GM12878 (cell line): ENCODE measurements around the gene PLXNB2. TPM values are rescaled to one million over a fixed set of nuclear protein-coding genes. Genes with fewer than 3 reads are reported as not detected.

Source experiments
- CBX3 ChIP-seq: fragments of 200-600 bp; sonication (generic); IDR thresholded peaks from 2 replicates; pipeline ENCODE4 v1.6.1; 2016; ENCODE audit warnings: low read depth, borderline replicate concordance
- FOS ChIP-seq: IDR thresholded peaks from 3 replicates; pipeline ENCODE4 v1.6.1; 2011; ENCODE audit warnings: borderline replicate concordance; ENCODE audit not compliant: insufficient read length; ENCODE audit errors: extremely low read depth
- IKZF1 ChIP-seq: fragments of 450-650 bp; conservative IDR thresholded peaks from 2 replicates; pipeline ENCODE4 v1.6.1; 2017; ENCODE audit warnings: antibody characterized with exemption, mild to moderate bottlenecking
- NRF1 ChIP-seq: conservative IDR thresholded peaks from 2 replicates; pipeline ENCODE4 v1.6.1; 2011; ENCODE audit warnings: mild to moderate bottlenecking, low read depth, low read length, improper control_type of control experiment
- POLR2AphosphoS2 ChIP-seq: IDR thresholded peaks from 2 replicates; pipeline ENCODE4 v1.6.1; 2011; ENCODE audit warnings: low read depth, mild to moderate bottlenecking, low read length, improper control_type of control experiment, moderate library complexity
- SIN3A ChIP-seq: IDR thresholded peaks from 2 replicates; pipeline ENCODE4 v1.6.1; 2012; ENCODE audit warnings: low read depth, low read length, improper control_type of control experiment
- ZBED1 ChIP-seq: IDR thresholded peaks from 2 replicates; pipeline ENCODE4 v1.6.1; 2016; ENCODE audit warnings: borderline replicate concordance
- polyA plus RNA-seq, 11 experiments: library from polyadenylated mRNA; depleted of rRNA in 4 of 11; unstranded in 6 of 11; stranded (reverse) in 5 of 11; fragments of >200 nt; fragmentation: Nextera tagmentation in 4 of 11; fragmentation: Illumina TruSeq in 1 of 11; extraction: Ambion mirVana in 4 of 11; extraction: Trizol in 1 of 11; gene quantifications; 1 replicate in 1 of 11; 2 replicates in 10 of 11; pipeline versions ENCODE4 v1.2.1 to v1.2.3, GENCODE V29; 2011 to 2016; ENCODE audit warnings: inconsistent platforms in 2 of 11, missing spikeins in 2 of 11, low read depth in 1 of 11
- total RNA-seq, 4 experiments: library from RNA; depleted of rRNA in 3 of 4; stranded (reverse); fragments of >200 nt in 3 of 4; fragmentation: Illumina TruSeq in 1 of 4; extraction: Trizol in 1 of 4; gene quantifications; 2 replicates each; pipeline versions ENCODE4 v1.2.1 to v1.2.3, GENCODE V29; 2013 to 2021
- TF ChIP-seq, protein P1 (sequence below): IDR thresholded peaks from 2 replicates; pipeline ENCODE4 v1.6.1; 2012; ENCODE audit warnings: improper control_type of control experiment, low read depth, low read length; ENCODE audit not compliant: insufficient replicate concordance
- TF ChIP-seq, protein P2 (sequence below): IDR thresholded peaks from 2 replicates; pipeline ENCODE4 v1.6.1; 2012; ENCODE audit warnings: low read depth, low read length, improper control_type of control experiment
- TF ChIP-seq, protein P3 (sequence below): fragments of 450-650 bp; IDR thresholded peaks from 2 replicates; pipeline ENCODE4 v1.6.1; 2016; ENCODE audit warnings: mild to moderate bottlenecking
- TF ChIP-seq, protein P4 (sequence below): fragments of 450-650 bp; IDR thresholded peaks from 2 replicates; pipeline ENCODE4 v1.6.1; 2017; ENCODE audit warnings: mild to moderate bottlenecking, moderate library complexity

PLXNB2 gene
- total and polyA plus RNA-seq, 10 of the 15 experiments (the other 5 are each of a cell fraction or from before 2014, with no cell fraction given): 0.68 to 134 (median 41.9) TPM

DNA sequence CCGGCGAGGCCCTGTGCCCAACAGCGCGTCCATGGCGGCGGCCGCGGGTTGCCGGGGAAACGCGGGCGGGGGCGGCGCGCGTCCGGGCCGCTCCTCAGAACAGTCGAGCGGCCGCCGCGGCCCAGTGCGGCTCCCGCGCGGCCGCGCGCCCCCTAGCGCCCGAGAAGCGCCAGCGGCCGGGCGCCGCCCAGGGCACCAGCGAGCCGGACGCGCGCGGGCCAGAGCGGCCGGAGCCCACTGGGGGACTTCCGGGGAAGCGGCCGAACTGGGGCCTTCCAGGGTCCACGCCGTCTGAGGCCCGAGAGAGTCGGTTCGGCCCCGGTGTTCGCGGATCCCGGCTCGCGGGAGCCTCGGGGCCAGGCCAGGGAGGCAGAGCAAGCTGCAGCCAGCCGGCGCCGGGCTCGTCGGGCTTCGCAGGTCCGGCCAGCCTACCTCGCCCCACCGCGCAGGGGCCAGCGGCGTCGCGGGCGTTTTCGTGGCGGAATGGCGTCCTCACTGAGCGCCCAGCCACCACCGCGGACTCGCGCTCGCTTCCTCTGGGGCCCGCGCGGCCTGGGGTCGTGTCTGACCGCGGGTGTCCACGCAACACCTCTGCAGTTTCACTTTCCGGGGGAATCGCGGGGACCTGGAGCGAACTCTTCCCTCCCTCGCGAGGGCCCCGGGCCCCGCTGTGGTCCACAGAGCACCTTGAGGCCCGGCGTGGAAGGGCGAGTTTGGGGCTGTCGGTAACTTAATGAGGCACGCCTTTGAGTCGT, 19.7 kb upstream of the PLXNB2 start, which contains the start of gene DENND6B (continued):
- TF ChIP-seq, protein P1, sequence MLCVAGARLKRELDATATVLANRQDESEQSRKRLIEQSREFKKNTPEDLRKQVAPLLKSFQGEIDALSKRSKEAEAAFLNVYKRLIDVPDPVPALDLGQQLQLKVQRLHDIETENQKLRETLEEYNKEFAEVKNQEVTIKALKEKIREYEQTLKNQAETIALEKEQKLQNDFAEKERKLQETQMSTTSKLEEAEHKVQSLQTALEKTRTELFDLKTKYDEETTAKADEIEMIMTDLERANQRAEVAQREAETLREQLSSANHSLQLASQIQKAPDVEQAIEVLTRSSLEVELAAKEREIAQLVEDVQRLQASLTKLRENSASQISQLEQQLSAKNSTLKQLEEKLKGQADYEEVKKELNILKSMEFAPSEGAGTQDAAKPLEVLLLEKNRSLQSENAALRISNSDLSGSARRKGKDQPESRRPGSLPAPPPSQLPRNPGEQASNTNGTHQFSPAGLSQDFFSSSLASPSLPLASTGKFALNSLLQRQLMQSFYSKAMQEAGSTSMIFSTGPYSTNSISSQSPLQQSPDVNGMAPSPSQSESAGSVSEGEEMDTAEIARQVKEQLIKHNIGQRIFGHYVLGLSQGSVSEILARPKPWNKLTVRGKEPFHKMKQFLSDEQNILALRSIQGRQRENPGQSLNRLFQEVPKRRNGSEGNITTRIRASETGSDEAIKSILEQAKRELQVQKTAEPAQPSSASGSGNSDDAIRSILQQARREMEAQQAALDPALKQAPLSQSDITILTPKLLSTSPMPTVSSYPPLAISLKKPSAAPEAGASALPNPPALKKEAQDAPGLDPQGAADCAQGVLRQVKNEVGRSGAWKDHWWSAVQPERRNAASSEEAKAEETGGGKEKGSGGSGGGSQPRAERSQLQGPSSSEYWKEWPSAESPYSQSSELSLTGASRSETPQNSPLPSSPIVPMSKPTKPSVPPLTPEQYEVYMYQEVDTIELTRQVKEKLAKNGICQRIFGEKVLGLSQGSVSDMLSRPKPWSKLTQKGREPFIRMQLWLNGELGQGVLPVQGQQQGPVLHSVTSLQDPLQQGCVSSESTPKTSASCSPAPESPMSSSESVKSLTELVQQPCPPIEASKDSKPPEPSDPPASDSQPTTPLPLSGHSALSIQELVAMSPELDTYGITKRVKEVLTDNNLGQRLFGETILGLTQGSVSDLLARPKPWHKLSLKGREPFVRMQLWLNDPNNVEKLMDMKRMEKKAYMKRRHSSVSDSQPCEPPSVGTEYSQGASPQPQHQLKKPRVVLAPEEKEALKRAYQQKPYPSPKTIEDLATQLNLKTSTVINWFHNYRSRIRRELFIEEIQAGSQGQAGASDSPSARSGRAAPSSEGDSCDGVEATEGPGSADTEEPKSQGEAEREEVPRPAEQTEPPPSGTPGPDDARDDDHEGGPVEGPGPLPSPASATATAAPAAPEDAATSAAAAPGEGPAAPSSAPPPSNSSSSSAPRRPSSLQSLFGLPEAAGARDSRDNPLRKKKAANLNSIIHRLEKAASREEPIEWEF: no peak
- no peak for TF ChIP-seq NRF1
- no peak for TF ChIP-seq POLR2AphosphoS2
- TF ChIP-seq, protein P2, sequence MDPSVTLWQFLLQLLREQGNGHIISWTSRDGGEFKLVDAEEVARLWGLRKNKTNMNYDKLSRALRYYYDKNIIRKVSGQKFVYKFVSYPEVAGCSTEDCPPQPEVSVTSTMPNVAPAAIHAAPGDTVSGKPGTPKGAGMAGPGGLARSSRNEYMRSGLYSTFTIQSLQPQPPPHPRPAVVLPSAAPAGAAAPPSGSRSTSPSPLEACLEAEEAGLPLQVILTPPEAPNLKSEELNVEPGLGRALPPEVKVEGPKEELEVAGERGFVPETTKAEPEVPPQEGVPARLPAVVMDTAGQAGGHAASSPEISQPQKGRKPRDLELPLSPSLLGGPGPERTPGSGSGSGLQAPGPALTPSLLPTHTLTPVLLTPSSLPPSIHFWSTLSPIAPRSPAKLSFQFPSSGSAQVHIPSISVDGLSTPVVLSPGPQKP: peak; percentile 67
- peak; percentile 29; the same call in 1 of the 2 replicates for TF ChIP-seq SIN3A
- TF ChIP-seq, protein P3, sequence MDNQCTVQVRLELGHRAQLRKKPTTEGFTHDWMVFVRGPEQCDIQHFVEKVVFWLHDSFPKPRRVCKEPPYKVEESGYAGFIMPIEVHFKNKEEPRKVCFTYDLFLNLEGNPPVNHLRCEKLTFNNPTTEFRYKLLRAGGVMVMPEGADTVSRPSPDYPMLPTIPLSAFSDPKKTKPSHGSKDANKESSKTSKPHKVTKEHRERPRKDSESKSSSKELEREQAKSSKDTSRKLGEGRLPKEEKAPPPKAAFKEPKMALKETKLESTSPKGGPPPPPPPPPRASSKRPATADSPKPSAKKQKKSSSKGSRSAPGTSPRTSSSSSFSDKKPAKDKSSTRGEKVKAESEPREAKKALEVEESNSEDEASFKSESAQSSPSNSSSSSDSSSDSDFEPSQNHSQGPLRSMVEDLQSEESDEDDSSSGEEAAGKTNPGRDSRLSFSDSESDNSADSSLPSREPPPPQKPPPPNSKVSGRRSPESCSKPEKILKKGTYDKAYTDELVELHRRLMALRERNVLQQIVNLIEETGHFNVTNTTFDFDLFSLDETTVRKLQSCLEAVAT: no peak
- no peak for TF ChIP-seq ZBED1
- no peak for TF ChIP-seq CBX3
- TF ChIP-seq FOS: no peak
- TF ChIP-seq, protein P4, sequence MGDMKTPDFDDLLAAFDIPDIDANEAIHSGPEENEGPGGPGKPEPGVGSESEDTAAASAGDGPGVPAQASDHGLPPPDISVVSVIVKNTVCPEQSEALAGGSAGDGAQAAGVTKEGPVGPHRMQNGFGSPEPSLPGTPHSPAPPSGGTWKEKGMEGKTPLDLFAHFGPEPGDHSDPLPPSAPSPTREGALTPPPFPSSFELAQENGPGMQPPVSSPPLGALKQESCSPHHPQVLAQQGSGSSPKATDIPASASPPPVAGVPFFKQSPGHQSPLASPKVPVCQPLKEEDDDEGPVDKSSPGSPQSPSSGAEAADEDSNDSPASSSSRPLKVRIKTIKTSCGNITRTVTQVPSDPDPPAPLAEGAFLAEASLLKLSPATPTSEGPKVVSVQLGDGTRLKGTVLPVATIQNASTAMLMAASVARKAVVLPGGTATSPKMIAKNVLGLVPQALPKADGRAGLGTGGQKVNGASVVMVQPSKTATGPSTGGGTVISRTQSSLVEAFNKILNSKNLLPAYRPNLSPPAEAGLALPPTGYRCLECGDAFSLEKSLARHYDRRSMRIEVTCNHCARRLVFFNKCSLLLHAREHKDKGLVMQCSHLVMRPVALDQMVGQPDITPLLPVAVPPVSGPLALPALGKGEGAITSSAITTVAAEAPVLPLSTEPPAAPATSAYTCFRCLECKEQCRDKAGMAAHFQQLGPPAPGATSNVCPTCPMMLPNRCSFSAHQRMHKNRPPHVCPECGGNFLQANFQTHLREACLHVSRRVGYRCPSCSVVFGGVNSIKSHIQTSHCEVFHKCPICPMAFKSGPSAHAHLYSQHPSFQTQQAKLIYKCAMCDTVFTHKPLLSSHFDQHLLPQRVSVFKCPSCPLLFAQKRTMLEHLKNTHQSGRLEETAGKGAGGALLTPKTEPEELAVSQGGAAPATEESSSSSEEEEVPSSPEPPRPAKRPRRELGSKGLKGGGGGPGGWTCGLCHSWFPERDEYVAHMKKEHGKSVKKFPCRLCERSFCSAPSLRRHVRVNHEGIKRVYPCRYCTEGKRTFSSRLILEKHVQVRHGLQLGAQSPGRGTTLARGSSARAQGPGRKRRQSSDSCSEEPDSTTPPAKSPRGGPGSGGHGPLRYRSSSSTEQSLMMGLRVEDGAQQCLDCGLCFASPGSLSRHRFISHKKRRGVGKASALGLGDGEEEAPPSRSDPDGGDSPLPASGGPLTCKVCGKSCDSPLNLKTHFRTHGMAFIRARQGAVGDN: peak; percentile 82; the same call in 1 of the 2 replicates
- TF ChIP-seq IKZF1: peak; percentile 92
